ENCODE data around the gene STK10.

STK10 gene

DNA sequence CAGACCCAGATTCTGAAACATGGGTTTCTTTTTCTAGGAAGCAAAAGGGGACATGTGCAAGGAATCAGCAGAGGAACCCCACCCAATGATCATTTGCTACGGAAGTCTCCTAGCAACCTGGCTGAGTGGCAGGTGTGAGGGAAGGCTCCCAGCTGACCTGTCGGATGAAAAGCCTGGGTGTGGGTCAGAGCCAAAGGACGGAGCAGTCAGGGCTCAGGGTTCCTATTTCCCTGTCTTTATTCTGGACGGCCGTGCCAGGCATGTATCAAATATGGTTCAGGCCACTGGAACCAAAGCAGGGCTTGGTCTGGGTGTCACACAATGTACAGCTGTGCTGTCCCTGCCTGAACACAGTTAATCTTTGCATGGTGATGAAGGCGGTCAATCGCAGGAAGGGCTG is 20.1 kb downstream of the STK10 start:
- Histone ChIP-seq H3K79me2 (ENCODE audit: insufficient read depth, low read depth) (no peaks in the 10 kb centered on the region), H3K4me1 (ENCODE audit: low read depth, poor library complexity, severe bottlenecking) (no peaks in the 10 kb centered on the region), H4K20me1 (ENCODE audit: insufficient read depth) (no peaks in the 10 kb centered on the region), H3K9ac (no peak overlapping the region), H3K4me2 (no peak overlapping the region), H3K27me3 (ENCODE audit: insufficient read depth, low read depth) (no peaks in the 10 kb centered on the region), H3K4me3 (IDR thresholded peaks at IDR 0.05; ENCODE audit: insufficient read depth, low read depth, low read length) (no peak overlapping the region), H2AFZ (ENCODE audit: low read depth) (no peak overlapping the region), H3K36me3 (ENCODE audit: insufficient read depth) (no peaks in the 10 kb centered on the region), H3K27ac (no peak overlapping the region)
- no peak for TF ChIP-seq CTCF (conservative IDR thresholded peaks at IDR 0.05; ENCODE audit: low read depth, low read length)

- no peak overlapping the region for H3K9ac ChIP-seq
- TF ChIP-seq CTCF (conservative IDR thresholded peaks at IDR 0.05; ENCODE audit: low read depth, low read length): no peak
- H3K4me1 ChIP-seq (ENCODE audit: low read depth, poor library complexity, severe bottlenecking): no peaks in the 10 kb centered on the region
- H3K27me3 ChIP-seq (ENCODE audit: insufficient read depth, low read depth): no peaks in the 10 kb centered on the region
- H3K4me2 ChIP-seq: no peak overlapping the region
- H3K27ac ChIP-seq: no peak overlapping the region
- no peak overlapping the region for H2AFZ ChIP-seq (ENCODE audit: low read depth)
- no peaks in the 10 kb centered on the region for H3K36me3 ChIP-seq (ENCODE audit: insufficient read depth)
- no peaks in the 10 kb centered on the region for H4K20me1 ChIP-seq (ENCODE audit: insufficient read depth)
- H3K79me2 ChIP-seq (ENCODE audit: insufficient read depth, low read depth): no peaks in the 10 kb centered on the region
- H3K4me3 ChIP-seq (IDR thresholded peaks at IDR 0.05; ENCODE audit: insufficient read depth, low read depth, low read length): no peak overlapping the region
These were observed 21.8 kb downstream of the STK10 start for GRCh38 chr5:172166030-172166826.

DNA sequence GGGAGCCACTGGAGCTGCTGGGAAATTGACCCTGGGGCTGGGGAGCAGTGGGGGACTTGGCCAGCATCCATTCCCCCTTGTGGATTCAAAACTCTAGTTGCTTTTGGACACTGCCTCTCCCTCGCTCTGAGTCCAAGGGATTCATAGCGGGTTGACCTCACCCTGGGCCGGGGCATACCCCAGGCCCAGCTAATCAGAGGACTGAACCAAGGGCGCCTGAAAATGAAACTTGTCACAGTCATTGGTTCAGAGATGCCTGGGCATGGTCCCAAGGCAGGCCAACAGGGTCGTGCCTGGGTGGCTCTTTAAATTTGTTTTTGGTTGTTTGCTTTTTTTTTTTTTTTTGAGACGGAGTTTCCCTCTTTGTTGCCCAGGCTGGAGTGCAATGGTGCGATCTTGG is 22.6 kb downstream of the STK10 start:
- Histone ChIP-seq H3K4me1 (ENCODE audit: low read depth, poor library complexity, severe bottlenecking) (no peaks in the 10 kb centered on the region), H3K4me3 (IDR thresholded peaks at IDR 0.05; ENCODE audit: insufficient read depth, low read depth, low read length) (no peak overlapping the region), H3K9ac (no peak overlapping the region), H3K36me3 (ENCODE audit: insufficient read depth) (no peaks in the 10 kb centered on the region), H3K27ac (no peak overlapping the region), H3K4me2 (no peak overlapping the region), H4K20me1 (ENCODE audit: insufficient read depth) (no peaks in the 10 kb centered on the region), H3K27me3 (ENCODE audit: insufficient read depth, low read depth) (no peaks in the 10 kb centered on the region), H3K79me2 (ENCODE audit: insufficient read depth, low read depth) (no peaks in the 10 kb centered on the region), H2AFZ (ENCODE audit: low read depth) (no peak overlapping the region)
- TF ChIP-seq CTCF (conservative IDR thresholded peaks at IDR 0.05; ENCODE audit: low read depth, low read length): no peak

- Histone ChIP-seq H3K27ac (no peak overlapping the region), H3K4me2 (no peak overlapping the region), H3K9ac (no peak overlapping the region), H3K36me3 (ENCODE audit: insufficient read depth) (no peaks in the 10 kb centered on the region), H3K79me2 (ENCODE audit: insufficient read depth, low read depth) (no peaks in the 10 kb centered on the region), H2AFZ (ENCODE audit: low read depth) (no peak overlapping the region), H4K20me1 (ENCODE audit: insufficient read depth) (no peaks in the 10 kb centered on the region), H3K27me3 (ENCODE audit: insufficient read depth, low read depth) (no peaks in the 10 kb centered on the region), H3K4me3 (IDR thresholded peaks at IDR 0.05; ENCODE audit: insufficient read depth, low read depth, low read length) (no peak overlapping the region), H3K4me1 (ENCODE audit: low read depth, poor library complexity, severe bottlenecking) (no peaks in the 10 kb centered on the region)
- TF ChIP-seq CTCF (conservative IDR thresholded peaks at IDR 0.05; ENCODE audit: low read depth, low read length): no peak
These were observed 23.2 kb downstream of the STK10 start for GRCh38 chr5:172164769-172165212.

All from KMS-11 (cell line).